Measurements from ENCODE around the gene MAPKAPK3.

Gene MAPKAPK3

GRCh38 chr3:50572158-50572557, 44.8 kb upstream of the MAPKAPK3 start:
- ATAC-seq, result peak; percentile 32
- TF ChIP-seq ARNTL (CRISPR knock-in tag; IDR thresholded peaks at IDR 0.05; ENCODE audit: borderline replicate concordance, low read depth), result no peak
- peak; percentile 87 for TF ChIP-seq ZFP30 (CRISPR knock-in tag; IDR thresholded peaks at IDR 0.05)
- TF ChIP-seq, protein P1, sequence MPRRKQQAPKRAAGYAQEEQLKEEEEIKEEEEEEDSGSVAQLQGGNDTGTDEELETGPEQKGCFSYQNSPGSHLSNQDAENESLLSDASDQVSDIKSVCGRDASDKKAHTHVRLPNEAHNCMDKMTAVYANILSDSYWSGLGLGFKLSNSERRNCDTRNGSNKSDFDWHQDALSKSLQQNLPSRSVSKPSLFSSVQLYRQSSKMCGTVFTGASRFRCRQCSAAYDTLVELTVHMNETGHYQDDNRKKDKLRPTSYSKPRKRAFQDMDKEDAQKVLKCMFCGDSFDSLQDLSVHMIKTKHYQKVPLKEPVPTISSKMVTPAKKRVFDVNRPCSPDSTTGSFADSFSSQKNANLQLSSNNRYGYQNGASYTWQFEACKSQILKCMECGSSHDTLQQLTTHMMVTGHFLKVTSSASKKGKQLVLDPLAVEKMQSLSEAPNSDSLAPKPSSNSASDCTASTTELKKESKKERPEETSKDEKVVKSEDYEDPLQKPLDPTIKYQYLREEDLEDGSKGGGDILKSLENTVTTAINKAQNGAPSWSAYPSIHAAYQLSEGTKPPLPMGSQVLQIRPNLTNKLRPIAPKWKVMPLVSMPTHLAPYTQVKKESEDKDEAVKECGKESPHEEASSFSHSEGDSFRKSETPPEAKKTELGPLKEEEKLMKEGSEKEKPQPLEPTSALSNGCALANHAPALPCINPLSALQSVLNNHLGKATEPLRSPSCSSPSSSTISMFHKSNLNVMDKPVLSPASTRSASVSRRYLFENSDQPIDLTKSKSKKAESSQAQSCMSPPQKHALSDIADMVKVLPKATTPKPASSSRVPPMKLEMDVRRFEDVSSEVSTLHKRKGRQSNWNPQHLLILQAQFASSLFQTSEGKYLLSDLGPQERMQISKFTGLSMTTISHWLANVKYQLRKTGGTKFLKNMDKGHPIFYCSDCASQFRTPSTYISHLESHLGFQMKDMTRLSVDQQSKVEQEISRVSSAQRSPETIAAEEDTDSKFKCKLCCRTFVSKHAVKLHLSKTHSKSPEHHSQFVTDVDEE (CRISPR knock-in tag; IDR thresholded peaks at IDR 0.05), result no peak

- no peak for ATAC-seq
- no peak for TF ChIP-seq ZNF70 (CRISPR knock-in tag; IDR thresholded peaks at IDR 0.05)
- TF ChIP-seq TCF4 (CRISPR knock-in tag; IDR thresholded peaks at IDR 0.05; ENCODE audit: borderline replicate concordance), result no peak
- no peak for TF ChIP-seq PPARA (CRISPR knock-in tag; IDR thresholded peaks at IDR 0.05; ENCODE audit: borderline replicate concordance)
- no peak for TF ChIP-seq ISL1 (CRISPR knock-in tag; IDR thresholded peaks at IDR 0.05)
- TF ChIP-seq, protein P1 (CRISPR knock-in tag; IDR thresholded peaks at IDR 0.05), result no peak
- no peak for TF ChIP-seq SNAI2 (CRISPR knock-in tag; IDR thresholded peaks at IDR 0.05)
- TF ChIP-seq ARNTL (CRISPR knock-in tag; IDR thresholded peaks at IDR 0.05; ENCODE audit: borderline replicate concordance, low read depth), result no peak
- no peak for TF ChIP-seq ESRRG (CRISPR knock-in tag; IDR thresholded peaks at IDR 0.05)
- TF ChIP-seq POU6F1 (CRISPR knock-in tag; IDR thresholded peaks at IDR 0.05; ENCODE audit: borderline replicate concordance, low read depth), result no peak
- TF ChIP-seq ZNF565 (CRISPR knock-in tag; conservative IDR thresholded peaks at IDR 0.05; ENCODE audit: low read depth), result no peak
- no peak for TF ChIP-seq ZC3H10 (CRISPR knock-in tag; IDR thresholded peaks at IDR 0.05)
- no peak for TF ChIP-seq CREB5 (CRISPR knock-in tag; IDR thresholded peaks at IDR 0.05; ENCODE audit: low read depth)
- no peak for TF ChIP-seq ZFP30 (CRISPR knock-in tag; IDR thresholded peaks at IDR 0.05)
- TF ChIP-seq, protein P2, sequence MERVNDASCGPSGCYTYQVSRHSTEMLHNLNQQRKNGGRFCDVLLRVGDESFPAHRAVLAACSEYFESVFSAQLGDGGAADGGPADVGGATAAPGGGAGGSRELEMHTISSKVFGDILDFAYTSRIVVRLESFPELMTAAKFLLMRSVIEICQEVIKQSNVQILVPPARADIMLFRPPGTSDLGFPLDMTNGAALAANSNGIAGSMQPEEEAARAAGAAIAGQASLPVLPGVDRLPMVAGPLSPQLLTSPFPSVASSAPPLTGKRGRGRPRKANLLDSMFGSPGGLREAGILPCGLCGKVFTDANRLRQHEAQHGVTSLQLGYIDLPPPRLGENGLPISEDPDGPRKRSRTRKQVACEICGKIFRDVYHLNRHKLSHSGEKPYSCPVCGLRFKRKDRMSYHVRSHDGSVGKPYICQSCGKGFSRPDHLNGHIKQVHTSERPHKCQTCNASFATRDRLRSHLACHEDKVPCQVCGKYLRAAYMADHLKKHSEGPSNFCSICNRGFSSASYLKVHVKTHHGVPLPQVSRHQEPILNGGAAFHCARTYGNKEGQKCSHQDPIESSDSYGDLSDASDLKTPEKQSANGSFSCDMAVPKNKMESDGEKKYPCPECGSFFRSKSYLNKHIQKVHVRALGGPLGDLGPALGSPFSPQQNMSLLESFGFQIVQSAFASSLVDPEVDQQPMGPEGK (CRISPR knock-in tag; IDR thresholded peaks at IDR 0.05; ENCODE audit: borderline replicate concordance), result no peak
- TF ChIP-seq GLIS3 (CRISPR knock-in tag; IDR thresholded peaks at IDR 0.05), result no peak
- TF ChIP-seq ZFP3 (CRISPR knock-in tag; IDR thresholded peaks at IDR 0.05), result no peak
- TF ChIP-seq TOX (CRISPR knock-in tag; IDR thresholded peaks at IDR 0.05; ENCODE audit: borderline replicate concordance), result no peak
- TF ChIP-seq CSDC2 (CRISPR knock-in tag; IDR thresholded peaks at IDR 0.05), result no peak
- TF ChIP-seq, protein P3, sequence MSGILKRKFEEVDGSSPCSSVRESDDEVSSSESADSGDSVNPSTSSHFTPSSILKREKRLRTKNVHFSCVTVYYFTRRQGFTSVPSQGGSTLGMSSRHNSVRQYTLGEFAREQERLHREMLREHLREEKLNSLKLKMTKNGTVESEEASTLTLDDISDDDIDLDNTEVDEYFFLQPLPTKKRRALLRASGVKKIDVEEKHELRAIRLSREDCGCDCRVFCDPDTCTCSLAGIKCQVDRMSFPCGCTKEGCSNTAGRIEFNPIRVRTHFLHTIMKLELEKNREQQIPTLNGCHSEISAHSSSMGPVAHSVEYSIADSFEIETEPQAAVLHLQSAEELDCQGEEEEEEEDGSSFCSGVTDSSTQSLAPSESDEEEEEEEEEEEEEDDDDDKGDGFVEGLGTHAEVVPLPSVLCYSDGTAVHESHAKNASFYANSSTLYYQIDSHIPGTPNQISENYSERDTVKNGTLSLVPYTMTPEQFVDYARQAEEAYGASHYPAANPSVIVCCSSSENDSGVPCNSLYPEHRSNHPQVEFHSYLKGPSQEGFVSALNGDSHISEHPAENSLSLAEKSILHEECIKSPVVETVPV (CRISPR knock-in tag; IDR thresholded peaks at IDR 0.05), result no peak
- TF ChIP-seq ZNF8 (CRISPR knock-in tag; IDR thresholded peaks at IDR 0.05), result no peak
Observed at GRCh38 chr3:50572801-50573371, 44.1 kb upstream of the MAPKAPK3 start.
